OCI-M2 (cell line): ENCODE results near the gene LRRC7.
"Not testable (repeated sequence)": the region's sequence is repeated elsewhere in the genome, so short reads cannot be mapped to it uniquely, and the experiment has no call there.

ENCODE experiments used
- DNase-seq: peaks from one replicate; lab custom pipeline; 2025; ENCODE audit not compliant: unreplicated experiment; lab: John Stamatoyannopoulos, UW

LRRC7 gene

GRCh38 chr1:70033936-70034335, 466.2 kb downstream of the LRRC7 start:
- DNase-seq: no peak

GRCh38 chr1:70034403-70034802, 466.7 kb downstream of the LRRC7 start:
- DNase-seq: no peak

GRCh38 chr1:70038025-70038424, 470.3 kb downstream of the LRRC7 start:
- no peak for DNase-seq

GRCh38 chr1:70039485-70039884, 471.8 kb downstream of the LRRC7 start:
- DNase-seq: no peak

- DNase-seq: no peak
These were observed 473.8 kb downstream of the LRRC7 start for GRCh38 chr1:70041317-70042045.

GRCh38 chr1:70042090-70042731, 474.5 kb downstream of the LRRC7 start:
- DNase-seq: no peak

- no peak for DNase-seq
These were observed 476.1 kb downstream of the LRRC7 start for GRCh38 chr1:70043804-70044203.

GRCh38 chr1:70044832-70045231, 477.1 kb downstream of the LRRC7 start:
- DNase-seq: no peak

- DNase-seq: not testable (repeated sequence)
These were observed 477.9 kb downstream of the LRRC7 start for GRCh38 chr1:70045581-70045980.

- no peak for DNase-seq
These were observed 480.8 kb downstream of the LRRC7 start for GRCh38 chr1:70048336-70049094.

- DNase-seq: no peak
These were observed 484.2 kb downstream of the LRRC7 start for GRCh38 chr1:70051926-70052325.

- no peak for DNase-seq
These were observed 489.8 kb downstream of the LRRC7 start for GRCh38 chr1:70057500-70057899.

- no peak for DNase-seq
These were observed 493.5 kb downstream of the LRRC7 start for GRCh38 chr1:70061231-70061630.

- DNase-seq: no peak
These were observed 496.1 kb downstream of the LRRC7 start for GRCh38 chr1:70063861-70064260.

GRCh38 chr1:70066711-70067110, 499.0 kb downstream of the LRRC7 start:
- no peak for DNase-seq

- no peak for DNase-seq
These were observed 503.9 kb downstream of the LRRC7 start for GRCh38 chr1:70071601-70072000.

GRCh38 chr1:70072231-70072751, 504.6 kb downstream of the LRRC7 start:
- no peak for DNase-seq

GRCh38 chr1:70075761-70076160, 508.0 kb downstream of the LRRC7 start:
- DNase-seq: no peak

GRCh38 chr1:70077066-70077465, 509.3 kb downstream of the LRRC7 start:
- no peak for DNase-seq

- no peak for DNase-seq
These were observed 511.8 kb downstream of the LRRC7 start for GRCh38 chr1:70079546-70079945.

GRCh38 chr1:70083519-70083918, 515.8 kb downstream of the LRRC7 start:
- DNase-seq: no peak
